ENCODE data around the gene EXOC6B.

DNA sequence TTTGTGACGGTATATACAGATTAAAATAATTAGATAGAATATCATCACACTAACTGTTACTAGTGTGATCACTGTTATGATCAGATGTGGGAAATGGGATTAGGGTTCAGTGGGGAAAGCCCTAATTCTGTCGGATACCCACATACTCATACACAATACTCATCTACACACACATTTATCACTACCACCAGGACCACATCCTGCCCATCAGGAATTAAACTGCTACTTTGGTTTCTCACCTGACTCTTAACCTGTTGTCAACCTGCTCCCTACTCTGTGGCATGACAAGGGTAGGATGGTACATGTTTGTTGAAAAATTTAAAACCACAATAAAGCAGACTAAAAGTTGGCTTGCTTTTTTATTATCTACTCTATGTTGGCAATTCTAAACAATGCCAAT is 653.4 kb downstream of the EXOC6B start:
- TF ChIP-seq, protein P1, sequence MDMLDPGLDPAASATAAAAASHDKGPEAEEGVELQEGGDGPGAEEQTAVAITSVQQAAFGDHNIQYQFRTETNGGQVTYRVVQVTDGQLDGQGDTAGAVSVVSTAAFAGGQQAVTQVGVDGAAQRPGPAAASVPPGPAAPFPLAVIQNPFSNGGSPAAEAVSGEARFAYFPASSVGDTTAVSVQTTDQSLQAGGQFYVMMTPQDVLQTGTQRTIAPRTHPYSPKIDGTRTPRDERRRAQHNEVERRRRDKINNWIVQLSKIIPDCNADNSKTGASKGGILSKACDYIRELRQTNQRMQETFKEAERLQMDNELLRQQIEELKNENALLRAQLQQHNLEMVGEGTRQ (IDR thresholded peaks at IDR 0.05): no peak
- TF ChIP-seq GATA3 (IDR thresholded peaks at IDR 0.05; ENCODE audit: borderline replicate concordance) (no peak), POLR2A (IDR thresholded peaks at IDR 0.05; ENCODE audit: low read length) (no peak)
- TF ChIP-seq, protein P2, sequence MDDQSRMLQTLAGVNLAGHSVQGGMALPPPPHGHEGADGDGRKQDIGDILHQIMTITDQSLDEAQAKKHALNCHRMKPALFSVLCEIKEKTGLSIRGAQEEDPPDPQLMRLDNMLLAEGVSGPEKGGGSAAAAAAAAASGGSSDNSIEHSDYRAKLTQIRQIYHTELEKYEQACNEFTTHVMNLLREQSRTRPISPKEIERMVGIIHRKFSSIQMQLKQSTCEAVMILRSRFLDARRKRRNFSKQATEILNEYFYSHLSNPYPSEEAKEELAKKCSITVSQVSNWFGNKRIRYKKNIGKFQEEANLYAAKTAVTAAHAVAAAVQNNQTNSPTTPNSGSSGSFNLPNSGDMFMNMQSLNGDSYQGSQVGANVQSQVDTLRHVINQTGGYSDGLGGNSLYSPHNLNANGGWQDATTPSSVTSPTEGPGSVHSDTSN (IDR thresholded peaks at IDR 0.05): no peak
- TF ChIP-seq, protein P3, sequence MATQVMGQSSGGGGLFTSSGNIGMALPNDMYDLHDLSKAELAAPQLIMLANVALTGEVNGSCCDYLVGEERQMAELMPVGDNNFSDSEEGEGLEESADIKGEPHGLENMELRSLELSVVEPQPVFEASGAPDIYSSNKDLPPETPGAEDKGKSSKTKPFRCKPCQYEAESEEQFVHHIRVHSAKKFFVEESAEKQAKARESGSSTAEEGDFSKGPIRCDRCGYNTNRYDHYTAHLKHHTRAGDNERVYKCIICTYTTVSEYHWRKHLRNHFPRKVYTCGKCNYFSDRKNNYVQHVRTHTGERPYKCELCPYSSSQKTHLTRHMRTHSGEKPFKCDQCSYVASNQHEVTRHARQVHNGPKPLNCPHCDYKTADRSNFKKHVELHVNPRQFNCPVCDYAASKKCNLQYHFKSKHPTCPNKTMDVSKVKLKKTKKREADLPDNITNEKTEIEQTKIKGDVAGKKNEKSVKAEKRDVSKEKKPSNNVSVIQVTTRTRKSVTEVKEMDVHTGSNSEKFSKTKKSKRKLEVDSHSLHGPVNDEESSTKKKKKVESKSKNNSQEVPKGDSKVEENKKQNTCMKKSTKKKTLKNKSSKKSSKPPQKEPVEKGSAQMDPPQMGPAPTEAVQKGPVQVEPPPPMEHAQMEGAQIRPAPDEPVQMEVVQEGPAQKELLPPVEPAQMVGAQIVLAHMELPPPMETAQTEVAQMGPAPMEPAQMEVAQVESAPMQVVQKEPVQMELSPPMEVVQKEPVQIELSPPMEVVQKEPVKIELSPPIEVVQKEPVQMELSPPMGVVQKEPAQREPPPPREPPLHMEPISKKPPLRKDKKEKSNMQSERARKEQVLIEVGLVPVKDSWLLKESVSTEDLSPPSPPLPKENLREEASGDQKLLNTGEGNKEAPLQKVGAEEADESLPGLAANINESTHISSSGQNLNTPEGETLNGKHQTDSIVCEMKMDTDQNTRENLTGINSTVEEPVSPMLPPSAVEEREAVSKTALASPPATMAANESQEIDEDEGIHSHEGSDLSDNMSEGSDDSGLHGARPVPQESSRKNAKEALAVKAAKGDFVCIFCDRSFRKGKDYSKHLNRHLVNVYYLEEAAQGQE (IDR thresholded peaks at IDR 0.05): no peak
